ENCODE results near the gene NDE1. TPM values are rescaled to one million over a fixed set of nuclear protein-coding genes. Genes with fewer than 3 reads are reported as not detected.

The NDE1 gene
- total and polyA plus RNA-seq, 8 donors: 6.7 to 286 (median 26.5) TPM

DNA sequence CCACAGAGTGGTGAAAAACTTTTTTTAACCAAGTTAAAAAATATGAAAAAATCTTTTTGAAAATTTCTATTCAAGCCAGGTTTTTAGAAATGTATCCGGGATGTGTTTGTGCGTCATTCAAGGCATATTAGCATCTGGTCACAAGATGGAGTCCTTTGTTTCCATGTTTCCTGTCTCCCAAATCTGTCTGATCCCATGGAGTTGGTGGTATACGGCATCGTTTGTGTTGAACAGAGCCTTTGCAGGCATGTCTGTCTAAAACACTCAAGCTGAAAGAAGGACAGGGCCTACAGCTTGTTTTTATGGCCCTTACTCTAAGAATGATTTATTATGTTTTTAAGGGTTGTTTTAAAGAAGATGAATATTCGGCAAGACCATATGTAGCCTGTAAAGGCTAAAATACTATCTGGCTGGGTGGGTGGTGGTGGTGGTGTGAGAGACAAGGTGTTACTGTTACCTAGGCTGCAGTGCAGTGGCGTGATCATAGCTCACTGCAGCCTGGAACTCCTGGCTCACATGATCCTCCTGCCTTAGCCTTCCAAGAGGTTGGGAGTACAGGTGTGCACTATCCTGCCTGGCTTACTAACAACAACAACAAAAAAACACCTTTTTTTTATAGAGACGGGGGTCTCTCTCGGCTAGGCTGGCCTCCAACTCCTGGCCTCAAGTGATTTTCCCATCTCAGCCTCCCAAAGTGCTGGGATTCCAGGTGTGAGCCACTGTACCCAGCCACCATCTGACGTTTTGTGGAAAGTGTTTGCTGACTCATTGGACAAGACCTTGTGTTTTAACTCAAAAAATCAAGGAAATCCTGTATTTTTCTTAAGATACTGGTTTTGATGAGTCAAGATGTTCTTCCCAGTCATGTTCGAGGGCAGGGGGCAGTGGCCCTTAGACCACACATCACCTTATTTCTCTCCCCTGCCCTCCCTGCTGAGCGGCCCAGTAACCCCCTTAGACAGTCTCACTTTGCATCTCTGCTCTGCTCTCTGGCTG, 52.2 kb downstream of the NDE1 start:
- no peaks in the 10 kb centered on the region for H3K9me3 ChIP-seq
- no peaks in the 10 kb centered on the region for H3K27me3 ChIP-seq
- H3K36me3 ChIP-seq: peaks cover 30 to 91% (median 81%) of the 10 kb centered on the region in 4 donors
- peak overlapping the region in 2 of 5 donors; percentile 42 to 62 for H3K27ac ChIP-seq
- DNase-seq: no peak
- intact Hi-C loops (cut with DNase I; ENCODE audit: low total_unique reads): no loop called here
- TF ChIP-seq, protein P1, sequence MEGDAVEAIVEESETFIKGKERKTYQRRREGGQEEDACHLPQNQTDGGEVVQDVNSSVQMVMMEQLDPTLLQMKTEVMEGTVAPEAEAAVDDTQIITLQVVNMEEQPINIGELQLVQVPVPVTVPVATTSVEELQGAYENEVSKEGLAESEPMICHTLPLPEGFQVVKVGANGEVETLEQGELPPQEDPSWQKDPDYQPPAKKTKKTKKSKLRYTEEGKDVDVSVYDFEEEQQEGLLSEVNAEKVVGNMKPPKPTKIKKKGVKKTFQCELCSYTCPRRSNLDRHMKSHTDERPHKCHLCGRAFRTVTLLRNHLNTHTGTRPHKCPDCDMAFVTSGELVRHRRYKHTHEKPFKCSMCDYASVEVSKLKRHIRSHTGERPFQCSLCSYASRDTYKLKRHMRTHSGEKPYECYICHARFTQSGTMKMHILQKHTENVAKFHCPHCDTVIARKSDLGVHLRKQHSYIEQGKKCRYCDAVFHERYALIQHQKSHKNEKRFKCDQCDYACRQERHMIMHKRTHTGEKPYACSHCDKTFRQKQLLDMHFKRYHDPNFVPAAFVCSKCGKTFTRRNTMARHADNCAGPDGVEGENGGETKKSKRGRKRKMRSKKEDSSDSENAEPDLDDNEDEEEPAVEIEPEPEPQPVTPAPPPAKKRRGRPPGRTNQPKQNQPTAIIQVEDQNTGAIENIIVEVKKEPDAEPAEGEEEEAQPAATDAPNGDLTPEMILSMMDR (IDR thresholded peaks at IDR 0.05): no peak
- no peak for TF ChIP-seq POLR2AphosphoS5 (IDR thresholded peaks at IDR 0.05)
- TF ChIP-seq POLR2A (IDR thresholded peaks at IDR 0.05): no peak
- TF ChIP-seq EP300 (IDR thresholded peaks at IDR 0.05): no peak
- 74 to 91% (median 85%) methylated on average over 11 of the region's 11 CpGs for WGBS, 5 donors
- peaks cover 0 to 4% (median 0%) of the 10 kb centered on the region in 4 donors for H3K4me1 ChIP-seq
- no peak overlapping the region for H3K4me3 ChIP-seq

DNA sequence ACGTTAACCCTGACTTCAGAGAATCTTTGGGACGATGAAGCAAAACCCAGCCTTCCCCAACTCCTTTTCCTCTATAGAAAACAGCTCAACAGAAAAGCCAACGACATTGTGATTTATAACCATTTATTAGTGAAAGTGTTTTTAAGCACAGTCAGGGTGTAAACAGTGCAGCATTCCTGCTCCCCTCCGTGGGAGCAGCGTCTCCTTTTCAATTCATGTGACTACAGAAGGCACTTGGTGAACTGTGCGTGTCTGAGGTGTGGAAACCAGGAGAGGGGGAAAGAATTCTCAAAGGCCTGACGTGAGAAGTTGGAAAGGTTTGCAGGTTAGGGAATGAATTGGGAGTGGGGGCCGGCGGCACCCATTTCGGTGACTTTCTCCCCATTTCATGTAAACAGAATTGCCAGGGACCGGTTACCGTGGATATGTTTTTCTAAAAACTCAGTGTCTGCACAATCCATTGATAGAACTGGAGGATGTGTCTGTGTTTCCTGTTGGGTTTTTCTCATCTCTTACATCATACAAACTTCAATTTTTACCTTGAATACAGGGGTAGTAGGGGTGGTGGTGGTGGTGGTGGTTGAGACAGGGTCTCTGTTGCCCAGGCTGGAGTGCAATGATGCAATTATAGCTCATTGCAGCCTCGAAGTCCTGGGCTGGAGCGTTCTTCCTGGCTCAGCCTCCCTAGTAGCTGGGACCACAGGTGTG, 53.1 kb downstream of the NDE1 start:
- intact Hi-C loops (cut with DNase I; ENCODE audit: low total_unique reads): no loop called here
- TF ChIP-seq EP300 (IDR thresholded peaks at IDR 0.05): no peak
- TF ChIP-seq, protein P1 (IDR thresholded peaks at IDR 0.05): no peak
- no peak for TF ChIP-seq POLR2A (IDR thresholded peaks at IDR 0.05)
- no peak for TF ChIP-seq POLR2AphosphoS5 (IDR thresholded peaks at IDR 0.05)
- 72 to 88% (median 86%) methylated on average over 14 of the region's 14 CpGs for WGBS, 5 donors
- DNase-seq: no peak
- H3K4me3 ChIP-seq: no peak overlapping the region
- peaks cover 21 to 91% (median 79%) of the 10 kb centered on the region in 4 donors for H3K36me3 ChIP-seq
- peaks cover 0 to 4% (median 0%) of the 10 kb centered on the region in 4 donors for H3K4me1 ChIP-seq
- no peaks in the 10 kb centered on the region for H3K27me3 ChIP-seq
- peak overlapping the region in 2 of 5 donors; percentile 42 to 62 for H3K27ac ChIP-seq
- H3K9me3 ChIP-seq: no peaks in the 10 kb centered on the region

DNA sequence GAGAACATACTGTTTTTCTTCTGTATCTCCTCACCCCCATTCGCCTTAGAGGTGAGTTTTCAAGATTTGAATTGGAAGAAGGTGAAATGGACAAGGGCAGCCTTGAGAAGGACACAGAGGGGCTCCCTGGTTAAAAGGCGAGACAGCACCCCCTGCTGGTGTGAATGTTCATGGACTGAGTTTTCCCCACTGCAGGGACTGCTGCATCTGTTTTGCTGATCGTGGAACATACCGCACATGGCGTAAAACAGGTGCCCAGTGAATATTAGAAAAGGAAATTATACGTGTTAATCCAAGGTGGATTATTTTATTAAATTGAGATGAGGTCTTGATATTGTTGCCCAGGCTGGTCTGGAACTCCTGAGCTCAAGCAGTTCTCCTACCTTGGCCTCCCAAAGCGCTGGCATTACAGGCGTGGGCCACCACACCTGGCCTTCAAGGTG, 54.5 kb downstream of the NDE1 start:
- intact Hi-C loops (cut with DNase I; ENCODE audit: low total_unique reads): no loop called here
- H3K4me1 ChIP-seq: peaks cover 0 to 4% (median 0%) of the 10 kb centered on the region in 4 donors
- WGBS, 5 donors: 57 to 76% (median 70%) methylated on average over 8 of the region's 8 CpGs
- H3K36me3 ChIP-seq: peaks cover 13 to 91% (median 78%) of the 10 kb centered on the region in 4 donors
- peak; percentile 70 to 82 for DNase-seq
- H3K4me3 ChIP-seq: no peak overlapping the region
- no peaks in the 10 kb centered on the region for H3K9me3 ChIP-seq
- peak overlapping the region in 1 of 5 donors; percentile 40 for H3K27ac ChIP-seq
- H3K27me3 ChIP-seq: no peaks in the 10 kb centered on the region
- peak in 1 of 3 donors; percentile 32 for TF ChIP-seq POLR2AphosphoS5 (IDR thresholded peaks at IDR 0.05)
- TF ChIP-seq, protein P1 (IDR thresholded peaks at IDR 0.05): peak in 5 of 7 experiments; percentile 31 to 75 (median 60)
- TF ChIP-seq EP300 (IDR thresholded peaks at IDR 0.05): no peak
- TF ChIP-seq POLR2A (IDR thresholded peaks at IDR 0.05): no peak

DNA sequence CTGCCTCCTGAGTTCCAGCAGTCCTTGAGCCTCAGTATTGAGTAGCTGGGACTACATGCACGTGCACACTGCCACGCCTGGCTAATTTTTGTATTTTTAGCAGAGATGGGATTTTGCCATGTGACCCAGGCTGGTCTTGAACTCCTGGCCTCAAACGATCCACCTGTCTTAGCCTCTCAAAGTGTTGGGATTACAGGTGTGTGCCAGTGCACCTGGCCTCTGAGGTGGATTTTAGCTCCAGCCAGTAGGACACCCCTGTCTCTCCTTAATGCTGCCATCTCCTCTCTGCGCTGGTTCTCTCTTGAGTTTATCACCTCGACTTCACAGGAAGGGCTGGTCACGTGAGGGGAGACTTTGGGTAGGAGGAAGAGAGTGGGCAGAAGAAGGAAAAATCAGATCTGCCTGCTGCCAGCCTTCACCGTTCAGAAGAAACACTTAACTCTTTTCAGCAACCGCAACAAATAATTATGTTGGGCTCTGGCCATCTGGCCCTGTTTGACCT, 55.1 kb downstream of the NDE1 start:
- Histone ChIP-seq H3K27ac (peak overlapping the region in 2 of 5 donors; percentile 18 to 24), H3K9me3 (no peaks in the 10 kb centered on the region), H3K4me3 (no peak overlapping the region), H3K27me3 (no peaks in the 10 kb centered on the region), H3K36me3 (peaks cover 13 to 91% (median 78%) of the 10 kb centered on the region in 4 donors), H3K4me1 (peaks cover 0 to 4% (median 1%) of the 10 kb centered on the region in 4 donors)
- intact Hi-C loops (cut with DNase I; ENCODE audit: low total_unique reads): no loop called here
- DNase-seq: no peak
- TF ChIP-seq, protein P1 (IDR thresholded peaks at IDR 0.05): no peak
- 64 to 86% (median 74%) methylated on average over 8 of the region's 8 CpGs for WGBS, 5 donors

All from stomach (tissue), 9 donors.